Skeletal muscle cell (primary cell): ENCODE results near the gene NOL8.

Experiments used
- DNase-seq: peaks from one replicate; pipeline ENCODE4 v3.0.0-alpha.2; 2010; ENCODE audit warnings: low read depth
- H3K4me3 ChIP-seq: 2 replicates; pipeline ENCODE4 v1.5.1; 2011; ENCODE audit warnings: low read depth, mild to moderate bottlenecking, control low read depth, low read length, moderate library complexity

NOL8 gene

DNA sequence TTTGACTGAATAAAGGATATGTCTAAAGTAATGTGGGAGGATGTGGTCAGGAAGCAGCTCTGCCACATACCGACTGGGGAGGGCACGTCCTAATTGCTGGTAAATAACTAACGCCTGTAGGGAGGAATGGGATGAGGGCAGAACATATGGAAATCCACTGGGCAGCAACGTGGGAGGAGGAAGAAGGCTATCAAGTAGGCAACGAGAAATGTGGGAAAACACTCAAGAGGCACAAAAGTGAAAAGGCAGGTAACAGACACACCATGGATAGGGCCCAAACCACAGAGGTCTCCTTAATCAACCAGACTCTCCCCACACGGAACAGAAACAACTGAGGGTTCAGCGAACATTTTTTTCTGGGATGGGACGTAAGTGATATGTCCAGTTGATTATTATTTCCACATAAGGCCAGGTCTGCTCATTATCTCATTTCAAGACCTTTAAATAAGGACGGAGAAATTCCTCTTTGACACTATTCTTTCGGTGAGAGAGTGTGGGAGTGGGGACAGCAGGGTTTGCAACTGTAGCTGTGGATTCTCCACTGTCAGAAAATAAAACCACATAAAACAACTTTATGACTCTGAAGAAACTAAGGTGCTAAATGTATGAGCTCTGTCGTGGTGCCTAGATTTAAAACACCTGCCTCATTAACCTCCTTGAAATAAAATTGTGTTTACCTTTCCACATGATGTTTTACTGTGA, 48.7 kb downstream of the NOL8 start:
- no peak for DNase-seq
- no peak overlapping the region for H3K4me3 ChIP-seq

GRCh38 chr9:92275541-92275940, 49.6 kb downstream of the NOL8 start:
- DNase-seq = no peak
- no peak overlapping the region for H3K4me3 ChIP-seq

- H3K4me3 ChIP-seq = no peak overlapping the region
- DNase-seq = no peak
Observed at GRCh38 chr9:92270511-92270910, 54.6 kb downstream of the NOL8 start.

DNA sequence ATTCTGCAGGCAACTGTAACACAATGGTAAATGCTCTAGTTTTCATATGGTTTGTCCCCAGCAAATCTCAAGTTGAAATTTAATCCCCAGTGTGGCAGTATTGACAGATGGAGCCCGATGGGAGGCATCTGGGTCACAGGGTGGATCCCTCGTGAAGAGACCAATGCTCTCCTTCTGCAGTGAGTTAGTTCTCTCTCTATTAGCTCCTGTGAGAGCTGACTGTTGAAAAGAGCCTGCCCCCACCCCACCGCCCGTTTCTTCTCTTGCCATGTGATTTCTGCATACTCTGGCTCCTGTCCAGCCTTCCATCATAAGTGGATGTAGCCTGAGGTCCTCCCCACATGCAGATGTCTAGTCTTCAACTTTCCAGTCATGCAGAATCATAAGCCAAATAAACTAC, 58.7 kb downstream of the NOL8 start:
- H3K4me3 ChIP-seq = no peak overlapping the region
- no peak for DNase-seq

- no peak overlapping the region for H3K4me3 ChIP-seq
- no peak for DNase-seq
Observed at GRCh38 chr9:92265154-92265553, 60.0 kb downstream of the NOL8 start.

DNA sequence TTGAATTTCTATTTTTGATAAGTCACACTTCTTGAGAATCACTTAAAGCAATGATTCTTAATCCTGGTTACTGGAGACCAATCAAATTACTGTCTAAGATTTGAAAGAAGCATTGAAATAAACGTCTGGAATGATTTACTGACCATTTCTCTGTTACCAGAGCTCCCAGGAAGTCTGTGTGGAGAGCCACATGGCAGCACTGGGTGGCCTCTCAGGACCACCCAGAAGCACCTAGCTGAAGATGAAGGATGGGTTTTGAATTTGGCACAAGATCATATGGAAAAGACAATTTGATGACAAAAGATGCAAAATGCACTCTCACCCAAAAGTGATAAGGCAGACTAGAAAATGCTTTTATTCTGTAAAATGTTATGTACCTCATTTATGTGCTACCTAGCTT, 62.0 kb downstream of the NOL8 start:
- no peak for DNase-seq
- no peak overlapping the region for H3K4me3 ChIP-seq

DNA sequence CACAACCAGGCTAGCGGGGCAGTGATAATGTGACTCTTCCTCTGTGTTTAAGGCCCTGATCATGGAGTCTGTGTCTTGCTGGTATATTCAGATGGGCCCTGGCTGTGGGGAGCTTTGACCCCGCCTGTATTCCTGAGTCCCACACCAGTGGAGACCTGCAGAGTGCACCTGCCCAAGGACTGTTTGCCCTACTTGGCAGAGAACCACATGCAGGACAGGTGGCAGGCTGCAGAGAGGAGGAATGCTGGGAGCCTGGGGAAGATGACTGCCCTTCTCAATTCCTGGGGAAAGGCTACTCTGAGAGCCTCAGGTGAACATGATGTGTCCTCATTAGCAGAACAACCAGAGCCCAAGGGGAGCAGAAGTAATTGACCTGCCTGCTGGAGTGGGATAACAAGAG, 67.8 kb downstream of the NOL8 start:
- no peak for DNase-seq

GRCh38 chr9:92254381-92255337, 70.5 kb downstream of the NOL8 start:
- no peak overlapping the region for H3K4me3 ChIP-seq
- no peak for DNase-seq

More for the DNA sequence above, 67.8 kb downstream of the NOL8 start:
- no peak overlapping the region for H3K4me3 ChIP-seq

DNA sequence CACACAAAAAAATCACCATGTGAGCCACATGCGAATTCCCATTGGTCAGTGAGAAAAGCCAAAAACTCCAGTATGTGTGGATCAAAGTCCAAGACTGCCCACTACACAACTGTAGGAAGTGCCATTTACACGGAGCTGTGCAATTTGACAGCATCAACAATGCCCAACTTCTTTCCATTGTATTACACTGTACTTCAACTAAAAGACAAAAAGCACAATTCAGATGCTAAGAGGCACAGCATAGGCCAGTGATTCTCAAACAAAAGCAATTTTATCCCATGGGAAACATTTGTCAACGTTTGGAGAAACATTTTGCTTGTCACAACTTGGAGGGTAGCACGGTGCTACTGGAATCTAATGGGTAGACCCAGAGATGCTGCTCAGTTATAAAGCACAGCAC, 71.5 kb downstream of the NOL8 start:
- no peak overlapping the region for H3K4me3 ChIP-seq
- DNase-seq = no peak

DNA sequence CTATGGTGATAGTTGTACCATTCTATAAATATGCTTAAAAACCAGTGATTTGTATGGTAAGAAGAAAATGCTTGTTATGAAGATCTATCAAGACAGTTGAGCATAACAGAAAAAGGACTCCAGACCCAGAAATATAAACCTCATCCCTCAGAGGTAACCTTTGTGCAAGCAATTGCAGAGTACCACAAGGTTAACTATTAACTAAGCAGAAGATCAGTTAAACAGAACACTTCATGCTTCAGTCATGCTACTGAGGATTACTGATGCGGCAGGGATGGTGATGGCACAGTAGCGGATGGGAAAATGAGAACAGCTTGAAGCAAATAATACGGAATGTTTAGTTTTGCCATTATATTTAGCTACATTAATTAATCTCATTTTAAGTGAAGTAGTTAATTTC, 77.2 kb downstream of the NOL8 start:
- H3K4me3 ChIP-seq = no peak overlapping the region
- DNase-seq = no peak
